HUDEP-2 (cell line): ENCODE results near the gene EPC2.

Experiments
- DNase-seq, 76 experiments: peaks; one replicate each; lab custom pipeline; 2025; ENCODE audit not compliant: unreplicated experiment in 76 of 76; lab: John Stamatoyannopoulos, UW

The EPC2 gene

DNA sequence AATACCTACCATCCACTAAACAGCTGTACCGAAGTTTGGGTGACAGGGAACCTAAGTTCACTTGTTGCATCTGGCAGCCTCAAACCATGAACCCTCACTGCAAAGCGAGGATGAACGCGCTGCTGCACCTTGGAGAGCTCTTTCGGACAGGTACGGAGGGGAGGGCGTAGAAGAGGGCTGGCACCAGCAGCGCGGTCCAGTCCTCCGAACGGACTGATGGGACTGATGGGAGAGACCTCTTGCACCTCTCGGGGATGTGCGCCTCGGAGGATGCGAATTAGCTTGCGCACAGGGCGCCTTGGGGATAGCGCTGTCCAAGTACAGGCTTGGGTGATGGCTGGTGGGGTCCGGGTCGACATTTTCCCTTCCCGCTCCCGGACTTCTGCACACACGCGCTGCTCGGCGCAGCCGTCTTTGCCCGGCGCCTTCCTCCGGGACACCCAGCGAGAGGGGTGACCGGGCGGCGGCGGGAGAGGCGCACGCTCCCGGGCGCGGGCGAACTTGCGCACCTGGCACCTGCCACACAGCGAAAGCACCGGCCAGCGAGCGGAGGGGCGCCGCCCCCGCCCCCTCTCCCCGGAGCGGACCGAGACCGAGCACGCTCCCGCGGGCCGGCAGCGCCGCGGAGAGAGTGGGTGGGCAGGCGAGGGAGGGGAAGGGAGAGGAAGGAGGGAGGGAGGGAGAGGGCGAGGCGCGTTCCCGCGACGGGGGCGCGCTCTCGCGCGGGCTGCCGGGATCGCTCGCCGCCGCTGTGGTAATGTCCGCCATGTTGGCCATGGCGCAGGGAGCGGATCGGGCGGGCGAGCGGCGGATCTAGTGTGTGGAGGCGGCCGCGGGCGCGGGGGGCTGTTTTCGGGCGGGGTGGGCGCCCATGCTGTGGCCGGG lies at the start of gene EPC2:
Gene EPC2, plus strand, starts transcription at position 754 of the 885 bp plus-strand sequence. CDS start 267 bp downstream, outside the sequence.
- peak in 74 of 76 experiments; percentile 4 to 84 (median 62) for DNase-seq

DNA sequence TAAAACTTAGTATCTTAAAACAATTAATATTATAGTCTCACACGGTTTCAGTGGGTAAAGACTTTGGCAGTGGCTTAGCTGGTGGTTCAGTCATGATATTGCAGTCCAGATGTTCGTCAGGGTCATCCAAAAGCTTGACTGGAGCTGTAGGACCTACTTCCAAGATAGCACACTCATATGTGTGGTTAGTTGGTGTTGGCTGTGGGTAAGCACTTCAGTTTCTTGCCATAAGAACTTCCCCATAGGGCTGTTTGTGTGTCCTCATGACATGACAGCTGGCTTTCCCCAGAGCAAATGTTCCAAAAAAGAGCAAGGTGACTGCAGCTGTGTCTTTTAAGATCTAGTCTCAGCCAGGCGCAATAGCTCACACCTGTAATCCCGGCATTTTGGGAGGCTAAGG lies 48.5 kb upstream of the EPC2 start:
- DNase-seq = no peak

DNA sequence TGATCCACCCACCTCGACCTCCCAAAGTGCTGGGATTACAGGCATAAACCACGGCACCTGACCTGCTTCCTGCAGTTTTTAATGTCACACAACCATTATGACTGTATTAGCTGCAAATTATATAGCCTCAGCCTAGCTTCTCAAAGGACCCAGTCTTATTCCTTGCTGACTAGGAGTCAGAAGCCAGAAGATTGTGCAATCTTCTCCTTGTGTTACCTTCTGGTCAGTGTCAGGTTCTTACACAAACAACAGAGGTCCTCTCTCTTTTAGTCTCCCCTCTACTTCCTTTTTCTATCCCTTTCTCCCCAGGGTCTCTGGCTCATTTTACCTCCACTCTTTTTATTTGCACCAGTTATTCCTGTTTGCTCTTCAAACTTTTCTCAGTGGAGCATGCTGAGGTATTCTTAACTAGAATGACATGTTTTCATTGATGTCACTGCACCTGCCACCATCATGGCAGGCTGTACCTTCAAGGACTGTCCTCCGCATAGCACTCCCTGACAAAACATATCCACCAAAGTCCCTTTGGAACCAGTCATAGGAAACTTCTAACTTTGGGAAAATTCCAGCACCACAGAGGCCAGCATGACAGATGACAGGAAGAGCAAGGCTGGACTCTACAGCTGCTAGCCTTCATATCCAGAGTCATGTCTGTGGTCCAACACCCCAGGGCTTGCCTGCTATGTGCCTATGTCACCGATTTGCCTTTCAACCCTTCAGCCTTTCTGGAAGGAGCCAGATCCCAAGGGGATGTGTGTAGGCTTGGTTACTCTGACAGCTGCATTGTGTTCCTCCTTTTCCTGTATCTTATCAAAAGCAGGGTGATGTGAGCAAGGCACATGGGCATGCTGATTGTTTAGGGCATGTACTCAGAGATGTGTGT lies 45.2 kb upstream of the EPC2 start:
- no peak for DNase-seq

GRCh38 chr2:148602885-148603561 lies 41.5 kb upstream of the EPC2 start:
- DNase-seq = no peak

DNA sequence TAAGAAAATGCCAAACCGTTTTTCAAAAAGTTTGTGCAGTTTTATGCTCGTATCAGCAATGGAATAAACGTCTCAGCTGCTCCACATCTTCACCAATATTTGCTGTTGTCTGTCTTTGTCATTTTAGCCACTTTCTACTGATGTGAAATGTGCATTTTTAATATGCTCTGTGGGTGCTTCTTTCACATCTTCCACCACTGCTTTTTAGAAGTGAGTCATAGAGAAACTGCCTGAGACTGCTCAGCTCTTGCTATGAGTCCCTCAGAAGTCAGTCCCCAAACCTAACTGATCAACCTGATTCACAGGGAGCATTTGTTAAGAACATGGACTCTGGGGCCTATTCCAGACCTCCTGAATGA lies 41.0 kb upstream of the EPC2 start:
- DNase-seq = no peak

- no peak for DNase-seq
Observed at GRCh38 chr2:148604927-148605326, 39.6 kb upstream of the EPC2 start.

DNA sequence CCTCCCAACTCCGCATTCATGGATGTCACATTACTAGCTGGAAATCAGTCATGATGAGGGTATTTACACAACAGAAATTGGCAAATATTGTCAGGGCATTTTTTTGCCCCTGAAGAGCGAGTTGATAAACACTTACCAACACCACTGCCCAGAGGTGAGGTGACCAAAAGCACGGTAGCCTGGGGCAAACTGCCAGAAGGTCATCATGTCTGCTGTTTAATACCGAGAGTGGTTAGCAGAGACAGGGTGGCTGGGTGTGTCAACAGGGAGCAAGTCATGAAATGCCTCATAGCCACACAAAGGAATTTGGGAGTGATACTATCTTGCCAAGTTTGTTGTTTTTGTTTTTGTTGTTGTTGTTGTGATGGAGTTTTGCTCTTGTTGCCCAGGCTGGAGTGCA lies 37.0 kb upstream of the EPC2 start:
- DNase-seq = no peak

DNA sequence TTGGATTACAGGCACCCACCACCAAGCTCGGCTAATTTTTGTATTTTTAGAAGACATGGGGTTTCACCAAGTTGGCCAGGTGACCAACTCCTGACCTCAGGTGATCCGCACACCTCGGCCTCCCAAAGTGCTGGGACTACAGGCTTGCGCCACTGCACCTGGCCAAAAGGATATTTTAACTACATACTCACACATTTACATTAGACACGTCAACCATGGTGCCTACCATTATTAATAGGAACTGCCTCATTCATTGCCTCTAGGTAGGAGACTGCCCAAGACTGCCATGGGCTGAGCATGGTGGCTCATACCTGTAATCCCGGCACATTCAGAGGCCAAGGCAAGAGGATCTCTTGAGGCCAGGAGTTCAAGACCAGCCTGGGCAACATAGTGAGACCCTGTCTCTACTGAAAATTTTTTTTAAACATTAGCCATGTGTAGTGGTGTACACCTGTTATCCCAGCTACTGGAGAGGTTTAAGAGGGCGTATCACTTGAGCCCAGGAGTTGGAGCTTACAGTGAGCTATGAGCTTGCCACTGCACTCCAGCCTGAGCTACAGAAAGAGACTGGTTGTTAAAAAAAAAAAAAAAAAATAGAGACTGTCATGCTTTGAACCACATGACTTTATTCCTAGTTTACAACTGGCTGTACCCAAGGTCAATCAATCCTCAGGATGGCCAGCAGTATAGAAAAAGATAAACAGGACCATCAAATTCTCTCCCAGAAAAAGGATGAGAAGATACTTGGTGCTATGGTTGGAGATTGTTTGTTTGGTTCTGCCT lies 31.1 kb upstream of the EPC2 start:
- DNase-seq = no peak

GRCh38 chr2:148614014-148614321 lies 30.6 kb upstream of the EPC2 start:
- no peak for DNase-seq

DNA sequence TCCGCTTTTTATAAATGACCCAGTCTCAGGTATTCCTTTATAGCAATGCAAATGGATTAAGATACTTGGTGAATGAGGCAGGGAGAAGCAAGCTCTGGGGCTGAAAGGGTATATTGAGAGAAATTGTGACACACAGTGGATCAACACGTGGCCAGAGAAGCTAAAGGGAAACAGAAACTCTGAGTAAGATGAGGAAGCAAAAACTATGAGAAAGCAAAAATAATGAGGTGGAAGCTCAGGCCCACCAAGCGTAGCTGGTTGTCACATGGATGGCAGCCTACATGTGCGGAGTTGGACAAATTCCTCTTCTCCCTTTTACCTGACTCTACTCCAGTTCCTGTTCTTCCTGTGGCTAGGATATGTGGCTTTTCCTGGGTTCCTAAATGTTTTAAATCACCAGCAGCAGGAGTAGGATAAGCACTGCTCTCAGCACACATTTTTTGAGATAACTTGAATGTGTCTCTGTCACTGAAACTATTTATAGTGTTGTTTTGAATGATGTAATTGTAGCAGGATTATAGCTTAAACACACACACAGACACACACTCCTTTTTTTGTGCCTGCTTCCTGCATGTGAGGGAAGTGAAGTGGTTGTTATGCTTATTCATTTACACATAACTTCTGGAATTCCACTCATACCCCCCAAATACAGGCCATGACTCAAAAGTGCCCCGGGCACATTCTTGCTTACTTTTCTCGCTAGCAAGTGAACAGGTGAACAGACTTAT lies 30.1 kb upstream of the EPC2 start:
- no peak for DNase-seq

DNA sequence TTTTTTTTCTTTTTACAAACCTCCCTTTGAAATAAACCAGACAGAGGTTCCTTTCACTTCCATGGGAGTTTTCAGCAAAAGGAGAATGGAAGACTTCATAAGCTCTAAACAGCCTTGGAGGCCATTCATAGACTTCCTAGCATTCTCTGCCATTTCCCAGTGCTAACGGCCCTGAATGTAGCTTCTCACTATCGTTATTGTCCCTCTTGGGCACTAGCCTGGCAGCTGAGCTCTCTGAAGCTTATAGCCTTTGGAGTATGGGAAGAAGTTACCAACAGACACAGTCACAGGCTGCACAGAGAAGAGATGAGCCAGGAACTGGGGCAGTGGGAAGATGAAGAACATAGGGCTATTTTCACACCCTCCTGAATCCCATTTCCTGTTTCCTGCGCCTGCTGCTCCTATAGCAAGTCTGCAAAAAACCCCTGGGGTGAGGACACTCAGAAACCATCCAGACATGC lies 29.1 kb upstream of the EPC2 start:
- no peak for DNase-seq

- DNase-seq = no peak
Observed at GRCh38 chr2:148616662-148617061, 27.9 kb upstream of the EPC2 start.

DNA sequence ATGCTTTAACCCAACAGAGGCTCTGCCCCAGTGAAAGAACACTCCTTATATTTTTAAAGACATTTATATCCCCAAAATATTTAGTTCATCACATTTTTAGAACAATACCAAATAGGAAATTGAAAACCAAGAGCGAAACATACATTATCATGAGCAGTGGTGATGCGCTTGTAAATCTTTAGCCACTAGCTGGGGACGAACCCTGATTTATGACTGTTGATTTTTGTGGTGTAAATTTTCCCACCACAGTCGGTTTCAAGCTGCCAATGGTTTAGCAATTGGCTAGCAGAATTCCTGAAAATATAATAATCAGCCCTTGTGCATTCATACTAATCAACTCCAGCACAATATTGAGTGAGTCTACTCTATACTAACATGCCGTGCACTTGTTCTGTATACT lies 27.3 kb upstream of the EPC2 start:
- no peak for DNase-seq

- no peak for DNase-seq
Observed at GRCh38 chr2:148619560-148620195, 24.9 kb upstream of the EPC2 start.

DNA sequence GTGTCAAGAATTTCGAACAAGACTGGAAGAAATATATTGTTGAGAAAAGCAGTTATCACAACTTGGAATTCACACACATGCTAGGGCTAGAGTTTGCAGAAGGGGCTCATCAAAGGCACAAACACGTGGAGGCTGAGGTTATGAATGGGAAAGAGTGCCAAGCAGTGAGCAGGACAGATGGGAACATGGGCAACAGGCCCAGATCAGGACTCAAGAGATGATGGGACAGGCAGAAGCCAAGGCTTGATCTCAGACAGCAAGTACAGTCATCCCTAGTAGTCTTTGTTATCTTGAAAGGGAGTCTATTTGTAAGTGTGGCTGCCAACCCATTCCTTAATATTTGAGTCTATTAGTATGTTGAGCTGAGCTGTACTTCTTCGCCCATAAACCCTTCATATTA lies 22.2 kb upstream of the EPC2 start:
- DNase-seq = no peak

GRCh38 chr2:148623086-148623485 lies 21.5 kb upstream of the EPC2 start:
- DNase-seq = no peak

DNA sequence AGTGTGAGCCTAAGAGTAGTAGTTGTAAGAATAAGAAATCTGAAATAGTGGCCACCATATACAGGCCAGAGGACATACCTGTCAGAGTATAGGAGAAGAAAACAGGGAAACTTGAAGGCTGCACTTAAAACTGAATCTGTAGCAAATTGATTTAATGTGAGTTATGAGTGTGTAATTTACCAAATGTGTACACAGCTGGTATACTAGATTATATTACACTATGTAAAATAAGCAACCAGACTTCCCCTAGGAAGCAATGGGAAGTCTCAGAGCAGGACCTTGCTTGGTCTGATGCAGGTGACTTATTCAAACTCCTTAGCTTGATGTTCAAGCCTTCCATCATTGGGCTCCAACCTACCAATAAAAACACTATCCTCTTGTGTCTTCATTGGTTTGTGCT lies 17.3 kb upstream of the EPC2 start:
- no peak for DNase-seq

- DNase-seq = no peak
Observed at GRCh38 chr2:148634749-148635148, 9.8 kb upstream of the EPC2 start.

DNA sequence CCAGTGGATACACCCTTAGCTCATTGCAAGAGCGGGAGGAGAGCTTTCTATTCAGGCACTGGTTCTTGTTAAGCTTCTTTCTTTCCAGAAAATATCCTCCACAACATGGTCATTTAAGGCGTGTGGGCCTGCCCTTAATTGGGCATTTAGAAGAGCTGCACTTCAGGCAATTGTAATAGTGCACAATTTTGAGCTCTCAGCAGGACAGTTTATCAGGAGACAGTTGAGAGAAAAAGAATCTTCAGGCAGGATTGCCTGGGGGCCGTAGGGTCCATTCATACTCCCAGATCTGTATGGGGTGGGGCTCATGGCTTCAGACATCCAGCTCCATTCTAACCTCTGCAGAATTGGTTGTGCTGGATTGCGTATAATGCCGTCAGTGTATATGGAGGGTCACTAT lies 6.0 kb upstream of the EPC2 start:
- no peak for DNase-seq
